Raji (cell line): ENCODE data around the gene DTNB.

Source experiments
- POLR2A ChIP-seq: IDR thresholded peaks from 2 replicates; pipeline ENCODE4 v1.6.1; 2011; ENCODE audit warnings: low read depth, low read length, control low read depth; ENCODE audit not compliant: insufficient read depth

DTNB gene

GRCh38 chr2:25479761-25480160 lies 193.6 kb downstream of the DTNB start:
- no peak for TF ChIP-seq POLR2A

GRCh38 chr2:25478736-25479135 lies 194.6 kb downstream of the DTNB start:
- TF ChIP-seq POLR2A = no peak

- TF ChIP-seq POLR2A = no peak
Observed at GRCh38 chr2:25473758-25474340, 199.5 kb downstream of the DTNB start.

GRCh38 chr2:25473131-25473530 lies 200.2 kb downstream of the DTNB start:
- no peak for TF ChIP-seq POLR2A

GRCh38 chr2:25470806-25471205 lies 202.6 kb downstream of the DTNB start:
- no peak for TF ChIP-seq POLR2A

GRCh38 chr2:25467743-25468142 lies 205.6 kb downstream of the DTNB start:
- no peak for TF ChIP-seq POLR2A

- no peak for TF ChIP-seq POLR2A
Observed at GRCh38 chr2:25462021-25462420, 211.4 kb downstream of the DTNB start.

- TF ChIP-seq POLR2A = no peak
Observed at GRCh38 chr2:25460261-25460905, 213.0 kb downstream of the DTNB start.

GRCh38 chr2:25454824-25455611 lies 218.4 kb downstream of the DTNB start:
- no peak for TF ChIP-seq POLR2A

- no peak for TF ChIP-seq POLR2A
Observed at GRCh38 chr2:25453199-25453905, 220.0 kb downstream of the DTNB start.

- TF ChIP-seq POLR2A = no peak
Observed at GRCh38 chr2:25448808-25449207, 224.6 kb downstream of the DTNB start.

- TF ChIP-seq POLR2A = no peak
Observed at GRCh38 chr2:25447018-25447417, 226.4 kb downstream of the DTNB start.

GRCh38 chr2:25446122-25446521 lies 227.3 kb downstream of the DTNB start:
- no peak for TF ChIP-seq POLR2A

- TF ChIP-seq POLR2A = no peak
Observed at GRCh38 chr2:25445464-25445863, 227.9 kb downstream of the DTNB start.

- no peak for TF ChIP-seq POLR2A
Observed at GRCh38 chr2:25444608-25445270, 228.6 kb downstream of the DTNB start.

GRCh38 chr2:25443766-25444165 lies 229.6 kb downstream of the DTNB start:
- no peak for TF ChIP-seq POLR2A

GRCh38 chr2:25441353-25441752 lies 232.0 kb downstream of the DTNB start:
- TF ChIP-seq POLR2A = no peak
